ENCODE measurements around the gene B4GALT3.

B4GALT3 gene

GRCh38 chr1:161185732-161186311, 8.5 kb upstream of the B4GALT3 start:
- TF ChIP-seq GATA3 (IDR thresholded peaks at IDR 0.05; ENCODE audit: low read depth, low read length) (no peak), GATA2 (IDR thresholded peaks at IDR 0.05; ENCODE audit: low read depth, low read length) (no peak)

GRCh38 chr1:161185282-161185682, 8.0 kb upstream of the B4GALT3 start:
- TF ChIP-seq GATA2 (IDR thresholded peaks at IDR 0.05; ENCODE audit: low read depth, low read length) = no peak
- TF ChIP-seq GATA3 (IDR thresholded peaks at IDR 0.05; ENCODE audit: low read depth, low read length) = no peak

- TF ChIP-seq GATA2 (IDR thresholded peaks at IDR 0.05; ENCODE audit: low read depth, low read length) = no peak
Observed at GRCh38 chr1:161182214-161182613, 4.9 kb upstream of the B4GALT3 start.

GRCh38 chr1:161180639-161181038, 3.3 kb upstream of the B4GALT3 start:
- no peak for TF ChIP-seq GATA3 (IDR thresholded peaks at IDR 0.05; ENCODE audit: low read depth, low read length)
- TF ChIP-seq GATA2 (IDR thresholded peaks at IDR 0.05; ENCODE audit: low read depth, low read length) = no peak

GRCh38 chr1:161179698-161180097, 2.4 kb upstream of the B4GALT3 start:
- no peak for TF ChIP-seq GATA2 (IDR thresholded peaks at IDR 0.05; ENCODE audit: low read depth, low read length)
- no peak for TF ChIP-seq GATA3 (IDR thresholded peaks at IDR 0.05; ENCODE audit: low read depth, low read length)

- TF ChIP-seq GATA3 (IDR thresholded peaks at IDR 0.05; ENCODE audit: low read depth, low read length) (no peak), GATA2 (IDR thresholded peaks at IDR 0.05; ENCODE audit: low read depth, low read length) (no peak)
Observed at GRCh38 chr1:161177936-161178244, 583 bp upstream of the B4GALT3 start.

- TF ChIP-seq GATA3 (IDR thresholded peaks at IDR 0.05; ENCODE audit: low read depth, low read length) = no peak
- no peak for TF ChIP-seq GATA2 (IDR thresholded peaks at IDR 0.05; ENCODE audit: low read depth, low read length)
Observed at GRCh38 chr1:161176468-161177111, 717 bp downstream of the B4GALT3 start.

GRCh38 chr1:161175771-161176453, 1.4 kb downstream of the B4GALT3 start:
- TF ChIP-seq GATA3 (IDR thresholded peaks at IDR 0.05; ENCODE audit: low read depth, low read length) = no peak
- TF ChIP-seq GATA2 (IDR thresholded peaks at IDR 0.05; ENCODE audit: low read depth, low read length) = no peak

- TF ChIP-seq GATA2 (IDR thresholded peaks at IDR 0.05; ENCODE audit: low read depth, low read length) (no peak), GATA3 (IDR thresholded peaks at IDR 0.05; ENCODE audit: low read depth, low read length) (no peak)
Observed at GRCh38 chr1:161174911-161175310, 2.4 kb downstream of the B4GALT3 start.

GRCh38 chr1:161173711-161174110, 3.6 kb downstream of the B4GALT3 start:
- no peak for TF ChIP-seq GATA2 (IDR thresholded peaks at IDR 0.05; ENCODE audit: low read depth, low read length)
- no peak for TF ChIP-seq GATA3 (IDR thresholded peaks at IDR 0.05; ENCODE audit: low read depth, low read length)

- TF ChIP-seq GATA2 (IDR thresholded peaks at IDR 0.05; ENCODE audit: low read depth, low read length) (no peak), GATA3 (IDR thresholded peaks at IDR 0.05; ENCODE audit: low read depth, low read length) (no peak)
Observed at GRCh38 chr1:161172776-161173376, 4.4 kb downstream of the B4GALT3 start.

GRCh38 chr1:161172349-161172748, 5.0 kb downstream of the B4GALT3 start:
- TF ChIP-seq GATA2 (IDR thresholded peaks at IDR 0.05; ENCODE audit: low read depth, low read length) (no peak), GATA3 (IDR thresholded peaks at IDR 0.05; ENCODE audit: low read depth, low read length) (no peak)

- TF ChIP-seq GATA2 (IDR thresholded peaks at IDR 0.05; ENCODE audit: low read depth, low read length) (no peak), GATA3 (IDR thresholded peaks at IDR 0.05; ENCODE audit: low read depth, low read length) (no peak)
Observed at GRCh38 chr1:161171696-161172095, 5.6 kb downstream of the B4GALT3 start.

- TF ChIP-seq GATA3 (IDR thresholded peaks at IDR 0.05; ENCODE audit: low read depth, low read length) = no peak
- TF ChIP-seq GATA2 (IDR thresholded peaks at IDR 0.05; ENCODE audit: low read depth, low read length) = no peak
Observed at GRCh38 chr1:161171191-161171590, 6.1 kb downstream of the B4GALT3 start.

GRCh38 chr1:161168906-161169305, 8.4 kb downstream of the B4GALT3 start:
- no peak for TF ChIP-seq GATA3 (IDR thresholded peaks at IDR 0.05; ENCODE audit: low read depth, low read length)
- no peak for TF ChIP-seq GATA2 (IDR thresholded peaks at IDR 0.05; ENCODE audit: low read depth, low read length)

All from SH-SY5Y (cell line).